ENCODE measurements around the gene CCDC47. TPM values are rescaled to one million over a fixed set of nuclear protein-coding genes. Genes with fewer than 3 reads are reported as not detected.
A peak's percentile ranks its signal among the peaks of the same experiment; 100 is the strongest.

CCDC47 gene
- total and polyA plus RNA-seq, 8 donors: 81.6 to 111 (median 89.4) TPM

- TF ChIP-seq CTCF (IDR thresholded peaks at IDR 0.05): no peak
- Histone ChIP-seq H3K27me3 (no peaks in the 10 kb centered on the region), H3K36me3 (peaks cover 2 to 68% of the 10 kb centered on the region in 2 donors), H3K4me3 (no peak overlapping the region), H3K4me1 (peaks cover 0 to 10% of the 10 kb centered on the region in 2 donors), H3K9me3 (no peaks in the 10 kb centered on the region), H3K27ac (no peak overlapping the region)
- DNase-seq (no peak), ATAC-seq (no peak)
- intact Hi-C loops (cut with DNase I): no loop called here
These were observed 13.7 kb upstream of the CCDC47 start for GRCh38 chr17:63786971-63787711.

GRCh38 chr17:63786117-63786516 lies 12.7 kb upstream of the CCDC47 start:
- no peaks in the 10 kb centered on the region for H3K27me3 ChIP-seq
- DNase-seq (no peak), ATAC-seq (no peak)
- intact Hi-C loops (cut with DNase I): no loop called here
- H3K36me3 ChIP-seq: peaks cover 0 to 61% of the 10 kb centered on the region in 2 donors
- no peak for TF ChIP-seq CTCF (IDR thresholded peaks at IDR 0.05)
- H3K4me3 ChIP-seq: no peak overlapping the region
- H3K27ac ChIP-seq: no peak overlapping the region
- no peaks in the 10 kb centered on the region for H3K9me3 ChIP-seq
- peaks cover 0 to 10% of the 10 kb centered on the region in 2 donors for H3K4me1 ChIP-seq

DNA sequence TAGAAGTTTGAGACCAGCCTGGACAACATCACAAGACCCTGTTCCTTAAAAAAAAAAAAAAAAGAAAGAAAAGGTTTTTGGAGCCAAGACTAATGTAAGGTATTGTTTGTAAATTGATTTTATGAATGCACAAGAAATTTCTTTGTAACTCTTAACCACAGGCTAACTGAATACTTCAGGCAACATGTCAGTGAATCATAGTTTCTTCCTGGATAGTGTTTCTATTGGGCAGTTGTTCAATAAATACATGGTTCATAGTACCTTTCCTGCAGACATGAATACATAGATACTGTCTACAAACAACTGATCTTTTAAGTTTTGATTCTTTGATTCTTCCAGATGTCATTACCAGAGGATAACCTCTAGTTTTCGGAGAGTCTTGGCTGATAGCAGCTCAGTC lies 12.2 kb upstream of the CCDC47 start:
- Histone ChIP-seq H3K36me3 (peaks cover 0 to 55% of the 10 kb centered on the region in 2 donors), H3K4me1 (peaks cover 0 to 15% of the 10 kb centered on the region in 2 donors), H3K27me3 (no peaks in the 10 kb centered on the region), H3K9me3 (no peaks in the 10 kb centered on the region), H3K4me3 (no peak overlapping the region), H3K27ac (no peak overlapping the region)
- TF ChIP-seq CTCF (IDR thresholded peaks at IDR 0.05): no peak
- DNase-seq (no peak), ATAC-seq (no peak)
- intact Hi-C loops (cut with DNase I): no loop called here

DNA sequence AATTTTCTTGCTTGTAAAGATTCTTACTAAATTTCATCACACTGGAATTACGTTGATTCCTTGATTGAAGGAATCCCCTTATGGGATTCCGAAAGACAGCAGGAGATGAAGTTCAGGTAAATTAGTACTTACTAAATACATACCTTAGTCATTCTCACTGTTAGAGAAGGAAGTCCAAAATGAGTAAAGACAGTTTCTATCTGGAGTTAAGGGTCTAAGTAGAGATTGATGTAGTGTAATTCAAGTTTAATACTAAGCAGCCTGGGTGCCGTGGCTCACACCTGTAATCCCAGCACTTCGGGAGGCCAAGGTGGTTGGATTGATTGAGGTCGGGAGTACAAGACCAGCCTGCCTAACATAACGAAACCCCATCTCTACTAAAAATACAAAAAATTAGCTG lies 10.1 kb upstream of the CCDC47 start:
- no peak overlapping the region for H3K27ac ChIP-seq
- no peaks in the 10 kb centered on the region for H3K27me3 ChIP-seq
- no peak for TF ChIP-seq CTCF (IDR thresholded peaks at IDR 0.05)
- H3K36me3 ChIP-seq: peaks cover 0 to 42% of the 10 kb centered on the region in 2 donors
- no peak overlapping the region for H3K4me3 ChIP-seq
- ATAC-seq (no peak), DNase-seq (no peak)
- no peaks in the 10 kb centered on the region for H3K9me3 ChIP-seq
- intact Hi-C loops (cut with DNase I): no loop called here
- H3K4me1 ChIP-seq: peaks cover 0 to 26% of the 10 kb centered on the region in 2 donors

GRCh38 chr17:63780928-63781327 lies 7.5 kb upstream of the CCDC47 start:
- Histone ChIP-seq H3K4me1 (peaks cover 5 to 48% of the 10 kb centered on the region in 2 donors), H3K36me3 (peaks cover 0 to 38% of the 10 kb centered on the region in 2 donors), H3K9me3 (no peaks in the 10 kb centered on the region), H3K27me3 (no peaks in the 10 kb centered on the region), H3K4me3 (no peak overlapping the region), H3K27ac (peak overlapping the region in 1 of 2 donors; percentile 13)
- intact Hi-C loops (cut with DNase I): no loop called here
- peak; percentile 76 for ATAC-seq
- no peak for TF ChIP-seq CTCF (IDR thresholded peaks at IDR 0.05)
- DNase-seq: no peak

All from left lung (tissue), 10 donors.